Endothelial cell of umbilical vein (primary cell): ENCODE data around the gene ITGA5.

Experiments
- EZH2 ChIP-seq: IDR thresholded peaks from 2 replicates; pipeline ENCODE4 v1.6.1; 2012; ENCODE audit warnings: borderline replicate concordance, low read depth, mild to moderate bottlenecking, moderate library complexity, low read length, inconsistent platforms; ENCODE audit not compliant: severe bottlenecking
- FOS ChIP-seq: IDR thresholded peaks from 2 replicates; pipeline ENCODE4 v1.6.1; 2011; ENCODE audit warnings: mild to moderate bottlenecking, low read length, moderate library complexity, borderline replicate concordance; ENCODE audit not compliant: insufficient read depth
- GATA2 ChIP-seq: IDR thresholded peaks from 2 replicates; pipeline ENCODE4 v1.7.0; 2011; ENCODE audit warnings: low read depth, mild to moderate bottlenecking, moderate library complexity, mixed read lengths, low read length; ENCODE audit not compliant: insufficient read length, insufficient read depth
- JUN ChIP-seq: IDR thresholded peaks from 2 replicates; pipeline ENCODE4 v1.6.1; 2011; ENCODE audit warnings: borderline replicate concordance, low read depth; ENCODE audit not compliant: insufficient read length, insufficient read depth
- MYC ChIP-seq: IDR thresholded peaks from one replicate; pipeline ENCODE4 v1.6.1; 2011; ENCODE audit warnings: mild to moderate bottlenecking, low read depth, low read length
- POLR2A ChIP-seq: IDR thresholded peaks from 2 replicates; pipeline ENCODE4 v1.6.1; 2012; ENCODE audit warnings: low read depth, mild to moderate bottlenecking, control low read depth, low read length
- POLR2AphosphoS5 ChIP-seq: IDR thresholded peaks from 2 replicates; pipeline ENCODE4 v1.6.1; 2012; ENCODE audit warnings: low read depth, mild to moderate bottlenecking, control low read depth, low read length, moderate library complexity; ENCODE audit not compliant: insufficient read depth
- TF ChIP-seq, protein P1 (sequence below), 2 donors: IDR thresholded peaks; 1 replicate in 1 of 2; 2 replicates in 1 of 2; pipeline ENCODE4 v1.5.1; 2011; ENCODE audit warnings: low read length in 2 of 2, mild to moderate bottlenecking in 2 of 2, moderate library complexity in 2 of 2, control low read depth in 1 of 2, inconsistent platforms in 1 of 2, low read depth in 1 of 2; ENCODE audit not compliant: insufficient read depth in 1 of 2; ENCODE audit errors: extremely low read depth in 1 of 2
- TF ChIP-seq, protein P2 (sequence below): IDR thresholded peaks from 2 replicates; pipeline ENCODE4 v1.6.1; 2011; ENCODE audit not compliant: insufficient read depth, insufficient read length

DNA sequence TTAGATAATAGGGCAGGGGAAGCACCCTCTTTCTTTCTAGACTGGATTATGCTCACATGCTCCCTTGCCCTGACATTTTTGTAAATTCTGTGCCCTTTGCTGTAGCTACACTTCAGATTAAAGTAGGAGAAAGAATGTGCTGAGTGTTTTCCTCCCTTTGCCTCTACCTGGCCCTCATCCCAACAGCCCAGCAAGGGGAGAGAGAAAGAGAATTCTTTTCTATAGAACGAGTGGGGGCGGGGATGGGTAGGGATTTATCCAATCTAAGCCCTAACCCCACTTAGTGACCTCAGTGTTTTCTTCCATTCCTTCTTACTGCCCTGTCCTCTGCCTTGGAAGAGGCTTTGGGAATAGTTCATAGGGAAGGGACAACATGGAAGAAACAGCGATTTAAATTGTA is 68.3 kb downstream of the ITGA5 start:
- TF ChIP-seq POLR2A (no peak), POLR2AphosphoS5 (no peak), GATA2 (no peak), EZH2 (no peak), FOS (no peak), MYC (no peak), JUN (no peak)
- TF ChIP-seq, protein P1, sequence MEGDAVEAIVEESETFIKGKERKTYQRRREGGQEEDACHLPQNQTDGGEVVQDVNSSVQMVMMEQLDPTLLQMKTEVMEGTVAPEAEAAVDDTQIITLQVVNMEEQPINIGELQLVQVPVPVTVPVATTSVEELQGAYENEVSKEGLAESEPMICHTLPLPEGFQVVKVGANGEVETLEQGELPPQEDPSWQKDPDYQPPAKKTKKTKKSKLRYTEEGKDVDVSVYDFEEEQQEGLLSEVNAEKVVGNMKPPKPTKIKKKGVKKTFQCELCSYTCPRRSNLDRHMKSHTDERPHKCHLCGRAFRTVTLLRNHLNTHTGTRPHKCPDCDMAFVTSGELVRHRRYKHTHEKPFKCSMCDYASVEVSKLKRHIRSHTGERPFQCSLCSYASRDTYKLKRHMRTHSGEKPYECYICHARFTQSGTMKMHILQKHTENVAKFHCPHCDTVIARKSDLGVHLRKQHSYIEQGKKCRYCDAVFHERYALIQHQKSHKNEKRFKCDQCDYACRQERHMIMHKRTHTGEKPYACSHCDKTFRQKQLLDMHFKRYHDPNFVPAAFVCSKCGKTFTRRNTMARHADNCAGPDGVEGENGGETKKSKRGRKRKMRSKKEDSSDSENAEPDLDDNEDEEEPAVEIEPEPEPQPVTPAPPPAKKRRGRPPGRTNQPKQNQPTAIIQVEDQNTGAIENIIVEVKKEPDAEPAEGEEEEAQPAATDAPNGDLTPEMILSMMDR (IDR thresholded peaks at IDR 0.05; ENCODE audit: extremely low read depth in 1 of 2, insufficient read depth in 1 of 2, low read depth in 1 of 2, low read length in 2 of 2): no peak
- TF ChIP-seq, protein P2, sequence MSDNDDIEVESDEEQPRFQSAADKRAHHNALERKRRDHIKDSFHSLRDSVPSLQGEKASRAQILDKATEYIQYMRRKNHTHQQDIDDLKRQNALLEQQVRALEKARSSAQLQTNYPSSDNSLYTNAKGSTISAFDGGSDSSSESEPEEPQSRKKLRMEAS: no peak
